HepG2 (cell line): ENCODE measurements around the gene SLC28A1. TPM values are rescaled to one million over a fixed set of nuclear protein-coding genes. Genes with fewer than 3 reads are reported as not detected.
A peak's percentile ranks its signal among the peaks of the same experiment; 100 is the strongest.

Experiments
- ATAC-seq: fragments of 200-7000 bp; cut with Tn5 transposase; 3 replicates; pipeline ENCODE4 v1.9.1; 2020; ENCODE audit warnings: mild to moderate bottlenecking, moderate library complexity
- BruUV-seq: library from RNA; stranded (reverse); fragments of 400-500 nt; replicated peaks from 2 replicates; lab custom pipeline; 2021; lab: Mats Ljungman, UMichigan
- CTCF ChIA-PET: fragments of 300-600 bp; formaldehyde crosslinking; extraction: SDS; loops from one replicate; lab custom pipeline; 2021; ENCODE audit warnings: low total read pairs, inconsistent platforms, low intra/inter-chr PET ratio; lab: Yijun Ruan, JAX
- POLR2A ChIA-PET: fragments of 350-600 bp; sonication (Branson Sonifier 250); formaldehyde crosslinking; loops from one replicate; lab custom pipeline; 2020; ENCODE audit warnings: antibody characterized with exemption, inconsistent platforms; lab: Yijun Ruan, JAX
- DNase-seq: peaks from one replicate; pipeline ENCODE4 v3.0.0-alpha.2; 2015; ENCODE audit warnings: low spot score
- FAIRE-seq: peaks from 3 replicates; lab custom pipeline; 2011; peaks lifted over from hg19 to GRCh38; lab: Jason Lieb, UNC
- H2AFZ ChIP-seq: one replicate; pipeline ENCODE4 v1.6.1; 2011; ENCODE audit warnings: low read length, inconsistent platforms
- H3K27ac ChIP-seq: fragments of 300-600 bp; 3 replicates; pipeline ENCODE4 v1.8.0; 2011; ENCODE audit warnings: mixed run types, mild to moderate bottlenecking, mixed read lengths, low read length, inconsistent platforms; ENCODE audit not compliant: insufficient read depth; ENCODE audit errors: extremely low read length
- H3K27me3 ChIP-seq, 2 experiments: fragments of 200-600 bp in 1 of 2; 2 replicates in 1 of 2; 3 replicates in 1 of 2; pipeline versions ENCODE4 v1.6.0 to v1.8.0; 2011; ENCODE audit warnings: low read length in 2 of 2, mild to moderate bottlenecking in 2 of 2, moderate library complexity in 2 of 2, inconsistent platforms in 1 of 2; ENCODE audit not compliant: insufficient read depth in 2 of 2, control insufficient read depth in 1 of 2
- H3K36me3 ChIP-seq, 2 experiments: fragments of 200-600 bp in 1 of 2; replicated peaks in 1 of 2; 2 replicates in 1 of 2; 3 replicates in 1 of 2; pipeline versions ENCODE4 v1.5.1 to v1.8.0; 2011; ENCODE audit warnings: low read length in 2 of 2, inconsistent platforms in 1 of 2; ENCODE audit not compliant: insufficient read depth in 2 of 2, control insufficient read depth in 1 of 2
- H3K4me1 ChIP-seq: 2 replicates; pipeline ENCODE4 v1.5.1; 2012; ENCODE audit warnings: low read length, inconsistent platforms; ENCODE audit not compliant: insufficient read depth
- H3K4me2 ChIP-seq: 2 replicates; pipeline ENCODE4 v1.6.0; 2011; ENCODE audit warnings: low read depth, low read length, inconsistent platforms
- H3K4me3 ChIP-seq, 3 experiments: fragments of 200-600 bp in 1 of 3; sonication (generic), shearing (Covaris generic) in 1 of 3; replicated peaks in 1 of 3; 2 replicates each; pipeline ENCODE4 v1.5.1; 2011 to 2016; ENCODE audit warnings: low read length in 3 of 3, inconsistent platforms in 2 of 3, low read depth in 2 of 3, mild to moderate bottlenecking in 2 of 3, control low read depth in 1 of 3, mixed read lengths in 1 of 3; ENCODE audit not compliant: insufficient read depth in 1 of 3
- H3K79me2 ChIP-seq: one replicate; pipeline ENCODE4 v1.6.1; 2011; ENCODE audit warnings: low read length, inconsistent platforms; ENCODE audit not compliant: insufficient read depth
- H3K9ac ChIP-seq: 2 replicates; pipeline ENCODE4 v1.6.0; 2011; ENCODE audit warnings: mild to moderate bottlenecking, low read depth, low read length, inconsistent platforms; ENCODE audit not compliant: insufficient read depth
- H3K9me3 ChIP-seq: 2 replicates; pipeline ENCODE4 v1.5.1; 2012; ENCODE audit warnings: mild to moderate bottlenecking, low read length
- H4K20me1 ChIP-seq: 2 replicates; pipeline ENCODE4 v1.6.0; 2011; ENCODE audit warnings: inconsistent platforms, mild to moderate bottlenecking, low read length, moderate library complexity; ENCODE audit not compliant: insufficient read depth
- CHCHD3 ChIP-seq: sonication (generic); formaldehyde crosslinking; IDR thresholded peaks from 2 replicates; pipeline ENCODE4 v1.8.0; 2022; ENCODE audit warnings: mild to moderate bottlenecking, missing genetic modification reagents, moderate library complexity
- MYC ChIP-seq: sonication (generic); formaldehyde crosslinking; IDR thresholded peaks from 2 replicates; pipeline ENCODE4 v1.9.0; 2021; ENCODE audit warnings: missing genetic modification reagents, borderline replicate concordance
- NR2F1 ChIP-seq, 2 experiments: fragments of 450-650 bp in 1 of 2; formaldehyde crosslinking in 1 of 2; IDR thresholded peaks; 2 replicates each; pipeline versions ENCODE4 v1.5.0 to v1.6.1; 2016 to 2020; ENCODE audit warnings: mild to moderate bottlenecking in 1 of 2, missing compliant biosample characterization in 1 of 2, missing genetic modification reagents in 1 of 2, moderate library complexity in 1 of 2
- ZMYM3 ChIP-seq: sonication (generic); formaldehyde crosslinking; IDR thresholded peaks from 2 replicates; pipeline ENCODE4 v1.5.1; 2020; ENCODE audit warnings: mild to moderate bottlenecking, missing genetic modification reagents
- ZNF292 ChIP-seq: sonication (generic); formaldehyde crosslinking; IDR thresholded peaks from 2 replicates; pipeline ENCODE4 v1.8.1; 2022; ENCODE audit warnings: mild to moderate bottlenecking, low read depth, missing genetic modification reagents, borderline replicate concordance
- ZNF687 ChIP-seq: sonication (generic); formaldehyde crosslinking; IDR thresholded peaks from 2 replicates; pipeline ENCODE4 v1.5.1; 2020; ENCODE audit warnings: mild to moderate bottlenecking, missing genetic modification reagents, moderate library complexity
- ZNF768 ChIP-seq: sonication (generic); formaldehyde crosslinking; IDR thresholded peaks from 2 replicates; pipeline ENCODE4 v1.4.0; 2020; ENCODE audit warnings: missing genetic modification reagents
- WGBS: methylation state at CpG from one replicate; pipeline ENCODE4 v1.1.6; 2017; ENCODE audit warnings: low lambda C conversion rate; 5-methylcytosine and 5-hydroxymethylcytosine counted together
- in situ Hi-C: cut with HindIII; loops from 2 replicates; pipeline ENCODE4 v1.10.0; 2017; ENCODE audit warnings: low pct_unique_long_range_greater_than_20kb; ENCODE audit not compliant: extremely low pct_ligation_motif_present
- intact Hi-C: fragments of 100-400 bp; cut with micrococcal nuclease; formaldehyde crosslinking; loops from one replicate; pipeline ENCODE4 v1.10.0; 2022; ENCODE audit not compliant: unreplicated experiment
- polyA plus RNA-seq, 8 experiments: library from polyadenylated mRNA; depleted of rRNA in 3 of 8; stranded (reverse) in 7 of 8; unstranded in 1 of 8; fragments of >200 nt; fragmentation: Illumina TruSeq in 4 of 8; extraction: Trizol in 4 of 8; gene quantifications; 2 replicates each; pipeline versions ENCODE4 v1.2.1 to v1.2.3, GENCODE V29; 2011 to 2016; ENCODE audit warnings: low read depth in 4 of 8, missing spikeins in 1 of 8, mixed read lengths in 1 of 8; ENCODE audit not compliant: insufficient read depth in 1 of 8
- total RNA-seq, 5 experiments: library from RNA; depleted of rRNA; stranded (reverse); fragments of >200 nt; fragmentation: Illumina TruSeq; extraction: Trizol; gene quantifications; 2 replicates each; pipeline ENCODE4 v1.2.3, GENCODE V29; 2016; ENCODE audit warnings: low read depth in 1 of 5

Gene SLC28A1
- total and polyA plus RNA-seq, 2 of the 13 experiments (the other 11 are each of a cell fraction or from before 2014, with no cell fraction given) = 0.31 to 5.8 TPM

- CTCF ChIA-PET = no interaction called here
- FAIRE-seq = no peak
- Histone ChIP-seq H3K36me3 (no peaks in the 10 kb centered on the region), H2AFZ (no peak overlapping the region), H3K79me2 (no peaks in the 10 kb centered on the region), H3K9me3 (no peaks in the 10 kb centered on the region), H3K4me2 (peak overlapping the region; percentile 51), H4K20me1 (no peaks in the 10 kb centered on the region), H3K4me3 (no peak overlapping the region), H3K9ac (no peak overlapping the region), H3K27me3 (no peaks in the 10 kb centered on the region; a peak in 1 of 5 replicates), H3K27ac (no peak overlapping the region), H3K4me1 (peaks cover 26% of the 10 kb centered on the region)
- in situ Hi-C loops = no loop called here
- no TSS peak for BruUV-seq
- POLR2A ChIA-PET = no interaction called here
- 48% methylated on average over 9 of the region's 11 CpGs for WGBS
- peak; percentile 63 for ATAC-seq
- TF ChIP-seq ZNF768 (CRISPR knock-in tag) (peak; percentile 98), ZNF292 (0 out of 2 replicates have a peak, but pooled peaks have one; percentile 34), NR2F1 (CRISPR knock-in tag; IDR thresholded peaks at IDR 0.05) (no peak), ZNF687 (peak; percentile 13; the same call in 1 of the 2 replicates), CHCHD3 (no peak), MYC (CRISPR knock-in tag) (no peak), ZMYM3 (CRISPR knock-in tag) (peak; percentile 92)
- intact Hi-C loops = no loop called here
- no peak for DNase-seq
These were observed 60.4 kb downstream of the SLC28A1 start for GRCh38 chr15:84944861-84945260.
